ENCODE results near the gene S1PR3.

Gene S1PR3

DNA sequence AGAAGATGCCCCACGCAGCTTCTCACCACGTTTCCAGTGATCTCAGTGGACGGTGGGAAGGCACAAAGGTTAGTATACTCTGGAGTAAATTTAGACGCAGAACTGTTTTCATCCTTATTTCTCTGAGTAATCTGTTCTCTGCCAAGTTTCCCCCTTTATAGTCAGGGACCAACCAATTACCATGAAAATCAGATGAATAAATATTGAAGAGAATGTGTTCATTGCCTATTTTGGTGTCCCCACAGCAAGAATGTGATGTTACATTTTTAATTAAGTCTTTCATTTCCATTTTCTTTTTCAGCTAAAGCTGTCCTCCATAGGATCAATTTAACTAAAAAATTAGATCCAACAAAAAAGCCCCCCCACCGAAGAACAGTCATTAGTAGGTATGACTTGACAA, 41.4 kb downstream of the S1PR3 start:
- peaks cover 15% of the 10 kb centered on the region for H3K9me3 Mint-ChIP-seq
- no peaks in the 10 kb centered on the region for H3K4me1 Mint-ChIP-seq (ENCODE audit: low read depth)
- H3K36me3 Mint-ChIP-seq (ENCODE audit: low read depth) = no peaks in the 10 kb centered on the region
- no peak overlapping the region for H3K27ac Mint-ChIP-seq
- DNase-seq (ENCODE audit: low spot score) = no peak
- peaks cover 4% of the 10 kb centered on the region for H3K27me3 Mint-ChIP-seq (ENCODE audit: low read depth)
- no peak overlapping the region for H3K4me3 Mint-ChIP-seq

DNA sequence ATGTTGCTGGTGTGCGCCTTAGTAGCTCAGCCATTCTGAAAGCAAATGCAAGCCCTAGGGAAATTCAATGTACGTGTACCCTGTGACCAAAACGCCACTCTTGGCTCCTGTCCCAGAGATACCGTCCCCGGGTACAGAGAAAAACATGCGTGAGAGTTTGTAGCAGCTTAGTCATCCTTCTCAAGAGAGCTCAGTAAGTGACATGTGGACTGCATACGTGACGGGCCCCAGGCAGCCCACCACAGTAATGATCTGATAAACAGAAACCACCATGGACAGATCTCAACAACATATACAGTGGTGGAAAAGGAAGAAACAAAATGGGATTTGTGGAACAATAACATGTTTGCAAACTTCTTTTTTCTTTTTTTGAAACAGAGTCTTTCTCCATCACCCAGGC, 45.1 kb downstream of the S1PR3 start:
- Mint-ChIP-seq H3K27ac (no peak overlapping the region), H3K36me3 (ENCODE audit: low read depth) (no peaks in the 10 kb centered on the region), H3K27me3 (ENCODE audit: low read depth) (peaks cover 7% of the 10 kb centered on the region), H3K4me3 (no peak overlapping the region), H3K4me1 (ENCODE audit: low read depth) (no peaks in the 10 kb centered on the region), H3K9me3 (no peaks in the 10 kb centered on the region)
- DNase-seq (ENCODE audit: low spot score) = no peak

DNA sequence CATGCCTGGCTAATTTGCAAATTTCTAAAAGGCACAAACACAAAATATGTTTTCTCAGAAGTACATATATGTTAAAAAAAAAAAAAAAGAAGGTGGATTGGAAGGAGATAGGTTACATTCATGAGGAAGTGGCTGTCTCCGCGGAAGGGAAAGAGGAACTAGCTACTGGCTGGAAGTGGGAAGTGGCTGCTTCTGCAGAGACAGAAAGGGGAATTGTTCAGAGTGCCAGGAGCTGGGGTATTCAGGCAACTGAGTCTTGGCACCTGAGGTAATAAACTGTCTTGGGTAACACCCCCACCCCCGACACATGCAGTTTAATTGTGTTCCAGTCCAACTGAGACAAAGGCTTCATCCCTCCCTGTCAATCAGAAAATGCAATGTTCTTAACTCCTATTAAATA, 45.6 kb downstream of the S1PR3 start:
- DNase-seq (ENCODE audit: low spot score) = no peak
- H3K27me3 Mint-ChIP-seq (ENCODE audit: low read depth) = peaks cover 7% of the 10 kb centered on the region
- H3K4me3 Mint-ChIP-seq = no peak overlapping the region
- H3K4me1 Mint-ChIP-seq (ENCODE audit: low read depth) = no peaks in the 10 kb centered on the region
- no peak overlapping the region for H3K27ac Mint-ChIP-seq
- no peaks in the 10 kb centered on the region for H3K36me3 Mint-ChIP-seq (ENCODE audit: low read depth)
- H3K9me3 Mint-ChIP-seq = no peaks in the 10 kb centered on the region

DNA sequence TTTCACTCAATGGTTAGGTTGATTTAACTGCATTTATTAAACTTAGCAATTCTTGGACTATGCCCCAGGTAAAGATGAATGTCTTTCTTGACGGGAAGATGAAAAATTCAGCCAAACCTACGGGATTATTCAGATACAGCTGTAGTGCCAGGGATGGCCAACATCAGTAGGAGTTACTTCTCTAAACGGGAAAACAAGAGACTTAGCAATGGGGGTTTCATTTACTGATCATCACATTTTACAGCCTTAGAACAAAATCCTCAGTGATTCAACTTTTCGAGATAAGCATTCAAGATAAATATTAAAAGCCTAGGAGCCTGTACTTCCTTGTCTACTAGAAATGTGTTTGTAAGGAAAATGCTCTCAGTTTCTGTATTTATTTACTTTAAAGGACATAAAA, 46.1 kb downstream of the S1PR3 start:
- Mint-ChIP-seq H3K36me3 (ENCODE audit: low read depth) (no peaks in the 10 kb centered on the region), H3K4me1 (ENCODE audit: low read depth) (no peaks in the 10 kb centered on the region), H3K4me3 (no peak overlapping the region), H3K27ac (no peak overlapping the region), H3K9me3 (no peaks in the 10 kb centered on the region), H3K27me3 (ENCODE audit: low read depth) (peaks cover 7% of the 10 kb centered on the region)
- DNase-seq (ENCODE audit: low spot score) = no peak

DNA sequence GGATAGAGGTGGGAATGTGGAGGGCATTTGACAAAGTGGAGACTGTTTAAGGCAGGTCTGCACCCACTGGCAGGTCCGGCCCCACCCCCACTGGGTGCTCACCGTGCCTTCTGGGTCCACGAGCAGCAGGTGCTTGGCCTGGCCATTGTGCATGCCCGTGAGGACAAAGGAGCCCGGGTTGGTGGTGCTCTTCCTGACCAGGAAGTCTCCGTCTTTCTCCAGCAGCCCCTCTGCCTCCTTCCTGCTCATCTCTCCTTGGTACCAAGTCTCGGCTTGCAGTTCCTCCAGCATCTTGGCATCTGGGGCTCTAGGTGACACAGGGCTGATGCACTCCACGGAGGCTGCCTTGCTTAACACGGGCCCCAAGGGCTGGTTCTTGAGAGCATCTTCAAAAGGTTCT, 46.6 kb downstream of the S1PR3 start:
- H3K4me1 Mint-ChIP-seq (ENCODE audit: low read depth) = no peaks in the 10 kb centered on the region
- H3K27me3 Mint-ChIP-seq (ENCODE audit: low read depth) = peaks cover 7% of the 10 kb centered on the region
- no peak overlapping the region for H3K27ac Mint-ChIP-seq
- no peaks in the 10 kb centered on the region for H3K36me3 Mint-ChIP-seq (ENCODE audit: low read depth)
- DNase-seq (ENCODE audit: low spot score) = no peak
- H3K4me3 Mint-ChIP-seq = no peak overlapping the region
- H3K9me3 Mint-ChIP-seq = no peaks in the 10 kb centered on the region

DNA sequence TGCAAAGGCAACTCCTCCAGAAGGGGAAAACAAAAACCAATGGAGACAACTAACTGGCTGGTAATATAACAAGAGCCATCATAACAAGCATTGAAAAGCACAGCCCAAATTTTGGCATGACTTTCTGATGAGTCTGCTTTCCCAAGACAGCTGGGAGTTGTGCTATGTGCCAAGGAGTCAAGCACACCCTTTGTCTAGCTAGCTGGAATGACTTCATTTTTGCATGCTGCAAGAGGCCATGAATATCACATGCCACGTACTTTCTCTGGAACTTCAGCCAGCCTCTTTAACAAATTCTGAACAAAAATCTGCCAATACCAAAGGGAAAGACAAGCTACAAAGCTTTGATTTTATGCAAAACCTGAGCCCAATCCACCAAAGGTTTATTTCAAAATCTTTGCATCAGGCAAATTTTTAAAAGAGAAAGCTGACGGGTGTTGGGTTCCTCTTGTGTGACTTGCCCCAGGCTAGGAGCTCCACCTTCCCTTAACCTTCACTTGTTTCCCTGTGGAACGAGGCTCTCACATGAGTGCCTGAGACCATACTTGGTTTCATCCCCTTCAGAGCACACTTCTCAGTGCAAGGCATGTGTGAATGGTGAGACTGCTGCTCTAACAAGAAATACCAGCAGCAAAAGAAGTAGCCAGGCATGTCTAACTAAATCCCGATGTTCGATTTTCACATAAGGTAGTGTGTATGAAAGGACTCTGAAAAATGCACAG, 47.3 kb downstream of the S1PR3 start:
- H3K4me3 Mint-ChIP-seq = no peak overlapping the region
- no peaks in the 10 kb centered on the region for H3K36me3 Mint-ChIP-seq (ENCODE audit: low read depth)
- H3K4me1 Mint-ChIP-seq (ENCODE audit: low read depth) = no peaks in the 10 kb centered on the region
- peaks cover 7% of the 10 kb centered on the region for H3K27me3 Mint-ChIP-seq (ENCODE audit: low read depth)
- no peak overlapping the region for H3K27ac Mint-ChIP-seq
- DNase-seq (ENCODE audit: low spot score) = no peak
- no peaks in the 10 kb centered on the region for H3K9me3 Mint-ChIP-seq

DNA sequence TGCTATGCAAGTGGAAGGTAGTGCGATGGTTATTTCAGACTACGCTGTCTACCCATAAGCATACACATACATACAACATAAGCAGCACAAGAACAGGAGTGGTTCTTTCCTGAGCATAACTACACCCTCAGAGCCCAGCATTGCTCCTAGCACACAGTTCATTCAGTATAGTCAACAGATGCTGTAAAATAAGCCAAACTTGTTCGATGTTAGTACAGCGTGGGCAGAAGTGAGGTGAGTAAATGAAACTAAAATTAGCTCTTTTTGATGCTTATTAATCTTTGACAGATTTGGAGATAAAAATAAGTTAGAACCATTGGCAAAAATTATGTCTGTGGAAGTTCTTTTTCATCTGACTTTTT, 47.8 kb downstream of the S1PR3 start:
- Mint-ChIP-seq H3K4me3 (no peak overlapping the region), H3K27ac (no peak overlapping the region), H3K4me1 (ENCODE audit: low read depth) (no peaks in the 10 kb centered on the region), H3K9me3 (no peaks in the 10 kb centered on the region), H3K36me3 (ENCODE audit: low read depth) (no peaks in the 10 kb centered on the region), H3K27me3 (ENCODE audit: low read depth) (peaks cover 7% of the 10 kb centered on the region)
- DNase-seq (ENCODE audit: low spot score) = no peak

DNA sequence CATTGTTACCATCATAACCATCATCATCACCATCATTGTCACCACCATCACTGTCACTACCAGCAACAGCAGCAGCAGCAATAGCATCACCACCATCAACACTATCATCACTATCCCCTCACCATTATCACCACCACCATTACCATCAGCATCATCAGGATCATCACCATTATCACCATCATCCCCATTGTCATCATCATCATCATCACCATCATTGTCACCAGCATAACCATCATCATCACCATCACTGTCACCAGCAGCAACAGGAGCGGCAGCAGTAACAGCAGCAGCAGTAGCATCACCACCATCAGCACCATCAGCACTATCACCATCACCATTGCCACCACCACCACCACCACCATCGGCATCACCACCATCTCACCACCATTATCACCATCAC, 48.4 kb downstream of the S1PR3 start:
- Mint-ChIP-seq H3K27ac (no peak overlapping the region), H3K36me3 (ENCODE audit: low read depth) (no peaks in the 10 kb centered on the region), H3K9me3 (no peaks in the 10 kb centered on the region), H3K4me3 (no peak overlapping the region), H3K4me1 (ENCODE audit: low read depth) (no peaks in the 10 kb centered on the region), H3K27me3 (ENCODE audit: low read depth) (peaks cover 5% of the 10 kb centered on the region)
- no peak for DNase-seq (ENCODE audit: low spot score)

DNA sequence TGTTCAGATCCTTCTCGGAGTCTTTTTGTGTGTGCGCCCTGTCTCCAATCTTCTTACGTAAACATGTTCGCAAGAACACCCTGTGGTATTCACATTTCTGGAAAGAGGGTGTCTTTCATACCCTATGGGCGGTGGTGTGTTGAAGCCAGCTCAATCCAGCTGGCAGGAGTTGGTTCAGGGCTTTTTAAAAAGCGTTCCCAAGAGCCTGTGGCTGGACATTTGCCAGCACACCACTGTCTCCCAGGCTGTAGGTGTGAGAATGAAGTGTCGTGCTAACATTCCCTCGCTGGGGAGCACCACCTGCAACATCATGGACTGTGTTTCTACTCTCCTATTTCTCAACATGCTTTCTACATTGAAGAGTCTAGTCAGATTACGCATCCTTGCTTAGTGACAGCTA, 51.7 kb downstream of the S1PR3 start:
- Mint-ChIP-seq H3K36me3 (ENCODE audit: low read depth) (no peaks in the 10 kb centered on the region), H3K27me3 (ENCODE audit: low read depth) (peaks cover 3% of the 10 kb centered on the region), H3K27ac (no peak overlapping the region), H3K9me3 (no peaks in the 10 kb centered on the region), H3K4me3 (no peak overlapping the region), H3K4me1 (ENCODE audit: low read depth) (no peaks in the 10 kb centered on the region)
- no peak for DNase-seq (ENCODE audit: low spot score)

DNA sequence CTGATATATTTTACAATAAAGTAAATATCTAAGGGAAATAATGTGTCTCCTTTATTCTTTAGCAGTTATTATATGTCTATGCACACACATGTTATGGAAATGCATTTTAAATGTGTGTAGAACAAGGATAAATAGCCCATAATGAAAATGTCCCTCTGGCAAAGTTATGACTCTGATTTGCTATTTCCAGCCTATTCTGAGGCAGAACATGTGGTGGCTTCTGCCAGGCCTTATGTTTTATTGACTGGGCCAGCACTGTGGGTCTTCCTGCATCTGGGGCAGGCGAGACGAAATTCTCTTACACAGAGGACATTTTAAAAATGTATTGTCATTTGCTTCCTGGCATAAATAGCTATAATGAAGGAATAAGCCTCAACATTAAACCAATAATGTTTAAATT, 52.8 kb downstream of the S1PR3 start:
- no peak overlapping the region for H3K4me3 Mint-ChIP-seq
- H3K36me3 Mint-ChIP-seq (ENCODE audit: low read depth) = no peaks in the 10 kb centered on the region
- H3K27me3 Mint-ChIP-seq (ENCODE audit: low read depth) = peaks cover 3% of the 10 kb centered on the region
- no peaks in the 10 kb centered on the region for H3K4me1 Mint-ChIP-seq (ENCODE audit: low read depth)
- H3K9me3 Mint-ChIP-seq = no peaks in the 10 kb centered on the region
- no peak for DNase-seq (ENCODE audit: low spot score)
- H3K27ac Mint-ChIP-seq = no peak overlapping the region

DNA sequence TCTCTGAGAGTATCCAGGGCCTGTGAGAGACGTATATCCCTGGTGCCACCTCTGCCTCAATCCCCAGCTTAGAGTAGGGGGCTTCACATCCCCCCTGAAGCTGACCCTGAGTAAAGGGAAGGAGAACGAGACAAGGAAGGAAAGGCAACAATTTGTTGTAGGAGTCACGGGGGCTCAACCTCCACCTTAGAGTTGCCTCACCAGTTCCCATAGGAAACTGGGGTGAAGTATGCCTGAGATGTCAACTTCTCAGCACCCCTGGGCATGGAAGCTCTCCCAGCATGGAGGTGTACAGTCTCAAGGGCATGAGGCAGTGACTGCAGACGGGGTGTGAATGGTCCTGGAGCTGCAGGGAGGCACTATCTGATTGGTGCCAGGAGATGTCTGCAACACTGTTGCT, 53.6 kb downstream of the S1PR3 start:
- Mint-ChIP-seq H3K36me3 (ENCODE audit: low read depth) (no peaks in the 10 kb centered on the region), H3K4me1 (ENCODE audit: low read depth) (no peaks in the 10 kb centered on the region), H3K9me3 (no peaks in the 10 kb centered on the region), H3K27ac (no peak overlapping the region), H3K27me3 (ENCODE audit: low read depth) (peaks cover 3% of the 10 kb centered on the region), H3K4me3 (no peak overlapping the region)
- DNase-seq (ENCODE audit: low spot score) = no peak

DNA sequence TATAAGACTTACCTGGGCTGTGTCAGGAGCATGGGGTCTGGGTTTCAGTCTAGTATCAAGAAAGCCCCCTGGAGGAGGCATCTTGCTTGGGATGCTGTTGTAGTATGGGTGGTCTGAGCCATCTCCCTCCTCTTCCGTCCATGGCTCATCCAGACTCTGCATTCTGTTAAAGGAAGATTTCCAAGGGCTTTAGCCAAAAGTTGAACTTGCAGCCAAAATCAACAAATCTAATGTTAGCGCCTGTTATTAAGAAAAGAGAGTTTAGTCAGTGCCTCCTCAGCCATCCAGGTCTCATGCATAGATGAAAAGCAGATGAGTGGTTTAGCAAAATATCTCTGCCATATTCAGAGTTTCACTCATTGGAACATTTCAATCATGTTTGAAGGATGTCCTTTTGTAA, 55.6 kb downstream of the S1PR3 start:
- Mint-ChIP-seq H3K27me3 (ENCODE audit: low read depth) (peaks cover 7% of the 10 kb centered on the region), H3K4me1 (ENCODE audit: low read depth) (no peaks in the 10 kb centered on the region), H3K4me3 (no peak overlapping the region), H3K27ac (no peak overlapping the region), H3K36me3 (ENCODE audit: low read depth) (no peaks in the 10 kb centered on the region), H3K9me3 (no peaks in the 10 kb centered on the region)
- DNase-seq (ENCODE audit: low spot score) = no peak

DNA sequence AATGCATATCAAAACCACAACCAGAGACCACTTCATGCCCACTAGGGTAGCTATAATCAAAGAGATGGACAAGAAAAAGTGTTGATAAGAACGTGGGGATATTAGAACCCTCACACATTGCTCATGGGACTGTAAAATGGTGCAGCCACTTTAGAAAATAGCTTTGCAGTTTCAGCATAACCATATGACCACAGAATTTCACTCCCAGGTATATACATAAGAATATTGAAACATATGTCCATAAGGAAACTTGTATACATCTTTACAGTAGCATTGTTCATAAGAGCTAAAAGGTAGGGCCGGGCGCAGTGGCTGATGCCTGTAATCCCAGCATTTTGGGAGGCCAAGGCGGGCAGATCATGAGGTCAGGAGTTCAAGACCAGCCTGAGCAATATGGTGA, 56.4 kb downstream of the S1PR3 start:
- no peaks in the 10 kb centered on the region for H3K36me3 Mint-ChIP-seq (ENCODE audit: low read depth)
- no peak overlapping the region for H3K4me3 Mint-ChIP-seq
- H3K27me3 Mint-ChIP-seq (ENCODE audit: low read depth) = peaks cover 7% of the 10 kb centered on the region
- DNase-seq (ENCODE audit: low spot score) = no peak
- no peaks in the 10 kb centered on the region for H3K4me1 Mint-ChIP-seq (ENCODE audit: low read depth)
- H3K27ac Mint-ChIP-seq = no peak overlapping the region
- no peaks in the 10 kb centered on the region for H3K9me3 Mint-ChIP-seq

DNA sequence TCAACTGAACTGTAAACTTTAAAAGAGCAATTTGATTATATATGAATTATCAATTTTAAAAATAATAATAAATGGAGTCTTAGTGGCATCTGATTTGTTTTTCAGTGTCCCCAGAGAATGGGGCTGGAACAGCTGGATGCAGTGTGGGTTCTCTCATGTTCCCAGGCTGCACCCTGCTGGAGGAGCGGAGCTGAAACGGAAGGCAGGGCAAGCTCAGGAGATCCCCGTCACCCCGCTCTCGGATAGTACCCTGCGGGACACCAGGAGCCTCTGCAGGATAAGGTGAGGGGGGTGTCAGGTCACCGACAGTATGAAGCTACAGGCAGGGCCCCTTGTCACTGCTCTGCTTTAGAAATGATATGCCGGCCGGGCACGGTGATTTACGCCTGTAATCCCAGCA, 57.3 kb downstream of the S1PR3 start:
- Mint-ChIP-seq H3K4me1 (ENCODE audit: low read depth) (no peaks in the 10 kb centered on the region), H3K36me3 (ENCODE audit: low read depth) (no peaks in the 10 kb centered on the region), H3K27ac (no peak overlapping the region), H3K27me3 (ENCODE audit: low read depth) (peaks cover 7% of the 10 kb centered on the region), H3K9me3 (no peaks in the 10 kb centered on the region), H3K4me3 (no peak overlapping the region)
- DNase-seq (ENCODE audit: low spot score) = no peak

DNA sequence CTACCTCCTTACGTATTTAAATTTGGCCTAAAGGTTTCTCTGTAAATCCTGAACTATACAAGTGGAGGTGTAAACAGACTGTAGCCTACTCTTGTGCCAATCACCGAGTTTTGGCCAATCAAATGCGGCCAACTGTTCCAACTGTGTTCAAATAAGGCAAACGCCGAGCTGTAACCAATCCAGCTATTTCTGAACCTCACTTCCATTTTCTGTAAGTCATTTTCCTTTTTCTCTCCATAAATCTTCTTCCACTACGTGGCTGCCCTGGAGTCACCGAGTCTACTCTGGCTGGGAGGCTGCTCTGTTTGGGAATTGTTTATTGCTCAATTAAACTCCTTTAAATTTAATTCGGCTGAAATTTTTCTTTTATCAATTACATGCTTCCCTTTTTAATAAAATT, 58.4 kb downstream of the S1PR3 start:
- no peak overlapping the region for H3K4me3 Mint-ChIP-seq
- DNase-seq (ENCODE audit: low spot score) = no peak
- no peaks in the 10 kb centered on the region for H3K9me3 Mint-ChIP-seq
- no peaks in the 10 kb centered on the region for H3K4me1 Mint-ChIP-seq (ENCODE audit: low read depth)
- no peak overlapping the region for H3K27ac Mint-ChIP-seq
- H3K36me3 Mint-ChIP-seq (ENCODE audit: low read depth) = no peaks in the 10 kb centered on the region
- H3K27me3 Mint-ChIP-seq (ENCODE audit: low read depth) = peaks cover 7% of the 10 kb centered on the region

All from T-helper 2 cell treated with Interferon-gamma antibody and Interleukin-4, amounts not matched to agents 5 μg/mL and 100 μg/mL, for 36 hours (primary cell).